NT2/D1 (cell line): ENCODE data around the gene TIMM8B.

Experiments used
- DNase-seq: peaks from one replicate; pipeline ENCODE4 v3.0.0-alpha.2; 2011; ENCODE audit warnings: low read depth, low spot score
- H3K27me3 ChIP-seq: 2 replicates; pipeline ENCODE4 v1.6.0; 2011; ENCODE audit warnings: mild to moderate bottlenecking; ENCODE audit not compliant: insufficient read length, insufficient read depth
- H3K36me3 ChIP-seq: 2 replicates; pipeline ENCODE4 v1.6.1; 2011; ENCODE audit warnings: mild to moderate bottlenecking, low read length, mixed read lengths; ENCODE audit not compliant: insufficient read depth, insufficient read length
- H3K4me1 ChIP-seq: 2 replicates; pipeline ENCODE4 v1.5.1; 2011; ENCODE audit not compliant: insufficient read depth, insufficient read length
- H3K4me3 ChIP-seq: 2 replicates; pipeline ENCODE4 v1.5.1; 2011; ENCODE audit warnings: low read depth; ENCODE audit not compliant: insufficient read length
- H3K9ac ChIP-seq: 2 replicates; pipeline ENCODE4 v1.6.0; 2011; ENCODE audit warnings: low read depth; ENCODE audit not compliant: insufficient read length
- H3K9me3 ChIP-seq: 2 replicates; pipeline ENCODE4 v1.5.1; 2011; ENCODE audit warnings: mild to moderate bottlenecking, low read length; ENCODE audit not compliant: insufficient read depth
- SUZ12 ChIP-seq: IDR thresholded peaks from 2 replicates; pipeline ENCODE4 v1.6.1; 2011; ENCODE audit not compliant: insufficient read length, insufficient read depth; ENCODE audit errors: extremely low read depth
- YY1 ChIP-seq: IDR thresholded peaks from 2 replicates; pipeline ENCODE4 v1.6.1; 2011; ENCODE audit not compliant: insufficient read length, insufficient read depth
- ZNF274 ChIP-seq: IDR thresholded peaks from 2 replicates; pipeline ENCODE4 v1.6.1; 2011; ENCODE audit warnings: mild to moderate bottlenecking, low read depth, low read length

The TIMM8B gene

GRCh38 chr11:112121981-112122615 lies 35.5 kb upstream of the TIMM8B start:
- Histone ChIP-seq H3K4me3 (no peak overlapping the region), H3K4me1 (no peaks in the 10 kb centered on the region), H3K36me3 (no peaks in the 10 kb centered on the region), H3K9ac (no peak overlapping the region), H3K9me3 (no peaks in the 10 kb centered on the region), H3K27me3 (no peaks in the 10 kb centered on the region)
- TF ChIP-seq SUZ12: no peak
- no peak for TF ChIP-seq YY1
- TF ChIP-seq ZNF274: no peak
- DNase-seq: no peak

DNA sequence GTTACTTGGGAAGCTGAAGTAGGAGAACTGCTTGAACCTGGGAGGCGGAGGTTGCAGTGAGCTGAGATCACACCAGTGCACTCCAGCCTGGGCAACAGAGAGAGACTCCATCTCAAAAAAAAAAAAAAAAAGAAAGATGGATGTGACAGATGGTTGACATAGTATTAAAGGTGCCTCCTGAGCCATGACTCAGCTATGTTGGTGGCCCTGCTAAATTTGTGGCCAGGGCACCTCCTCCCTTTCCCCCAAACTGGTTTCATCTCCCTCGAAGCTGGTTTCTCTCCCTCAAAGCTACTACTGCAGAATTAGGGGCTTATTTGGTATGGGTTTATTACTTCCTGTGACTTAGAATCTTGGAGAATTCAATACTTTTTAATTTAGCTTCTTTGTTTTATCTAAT lies 31.6 kb upstream of the TIMM8B start:
- no peaks in the 10 kb centered on the region for H3K27me3 ChIP-seq
- TF ChIP-seq SUZ12 (no peak), ZNF274 (no peak), YY1 (no peak)
- H3K9ac ChIP-seq: no peak overlapping the region
- H3K4me1 ChIP-seq: no peaks in the 10 kb centered on the region
- H3K4me3 ChIP-seq: no peak overlapping the region
- DNase-seq: no peak
- H3K9me3 ChIP-seq: no peaks in the 10 kb centered on the region
- H3K36me3 ChIP-seq: no peaks in the 10 kb centered on the region

- no peak overlapping the region for H3K9ac ChIP-seq
- no peaks in the 10 kb centered on the region for H3K9me3 ChIP-seq
- H3K4me1 ChIP-seq: no peaks in the 10 kb centered on the region
- no peaks in the 10 kb centered on the region for H3K36me3 ChIP-seq
- no peak overlapping the region for H3K4me3 ChIP-seq
- no peak for DNase-seq
- H3K27me3 ChIP-seq: no peaks in the 10 kb centered on the region
- TF ChIP-seq SUZ12 (no peak), ZNF274 (no peak), YY1 (no peak)
Observed at GRCh38 chr11:112115386-112115785, 28.8 kb upstream of the TIMM8B start.

DNA sequence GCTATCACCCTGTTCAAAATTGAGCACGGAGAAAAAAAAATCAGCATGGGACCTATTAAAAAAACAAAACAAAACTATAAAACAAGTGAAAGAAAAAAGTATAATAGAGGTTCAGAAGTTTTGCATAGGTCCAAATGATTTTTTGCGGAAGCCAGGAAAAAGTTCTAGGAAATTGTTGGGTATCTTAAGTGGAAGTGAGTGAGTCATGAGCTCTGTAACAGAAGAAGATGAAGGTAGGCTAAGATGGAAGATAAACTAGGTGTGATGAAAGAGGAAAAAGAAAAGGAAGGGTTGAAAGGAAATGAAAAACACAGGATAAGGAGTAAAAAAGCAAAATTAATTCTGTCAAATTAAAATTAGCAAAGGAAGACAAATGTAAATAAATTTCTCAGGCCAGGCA lies 27.9 kb upstream of the TIMM8B start:
- Histone ChIP-seq H3K27me3 (no peaks in the 10 kb centered on the region), H3K9me3 (no peaks in the 10 kb centered on the region), H3K36me3 (no peaks in the 10 kb centered on the region), H3K4me1 (no peaks in the 10 kb centered on the region), H3K4me3 (no peak overlapping the region), H3K9ac (no peak overlapping the region)
- DNase-seq: no peak
- TF ChIP-seq YY1: no peak
- TF ChIP-seq ZNF274: no peak
- no peak for TF ChIP-seq SUZ12

- H3K4me1 ChIP-seq: no peaks in the 10 kb centered on the region
- H3K4me3 ChIP-seq: no peak overlapping the region
- H3K36me3 ChIP-seq: no peaks in the 10 kb centered on the region
- no peak overlapping the region for H3K9ac ChIP-seq
- TF ChIP-seq SUZ12: no peak
- no peaks in the 10 kb centered on the region for H3K27me3 ChIP-seq
- DNase-seq: peak; percentile 8
- H3K9me3 ChIP-seq: no peaks in the 10 kb centered on the region
Observed at GRCh38 chr11:112113539-112114457, 27.2 kb upstream of the TIMM8B start.

GRCh38 chr11:112106070-112106469 lies 19.5 kb upstream of the TIMM8B start:
- Histone ChIP-seq H3K4me1 (no peaks in the 10 kb centered on the region), H3K27me3 (no peaks in the 10 kb centered on the region), H3K4me3 (no peak overlapping the region), H3K9me3 (no peaks in the 10 kb centered on the region), H3K9ac (no peak overlapping the region), H3K36me3 (no peaks in the 10 kb centered on the region)
- TF ChIP-seq YY1 (no peak), SUZ12 (no peak), ZNF274 (no peak)
- no peak for DNase-seq

GRCh38 chr11:112103446-112103845 lies 16.9 kb upstream of the TIMM8B start:
- H3K36me3 ChIP-seq: no peaks in the 10 kb centered on the region
- no peak overlapping the region for H3K4me3 ChIP-seq
- TF ChIP-seq SUZ12 (no peak), YY1 (no peak), ZNF274 (no peak)
- H3K27me3 ChIP-seq: no peaks in the 10 kb centered on the region
- H3K9me3 ChIP-seq: no peaks in the 10 kb centered on the region
- H3K4me1 ChIP-seq: no peaks in the 10 kb centered on the region
- DNase-seq: no peak
- H3K9ac ChIP-seq: no peak overlapping the region
